SJSA1 (cell line): ENCODE data around the gene OTOGL. TPM values are rescaled to one million over a fixed set of nuclear protein-coding genes. Genes with fewer than 3 reads are reported as not detected.
A peak's percentile ranks its signal among the peaks of the same experiment; 100 is the strongest.
"Not testable (repeated sequence)": the region's sequence is repeated elsewhere in the genome, so short reads cannot be mapped to it uniquely, and the experiment has no call there.

Experiments used
- DNase-seq, 2 experiments: peaks; one replicate each; pipeline ENCODE4 v3.0.0-alpha.2; 2015 to 2020; ENCODE audit warnings: low spot score in 2 of 2, low read depth in 1 of 2
- H3K27ac ChIP-seq: fragments of 250-450 bp; sonication (Bioruptor Pico); 2 replicates; pipeline ENCODE4 v1.5.1; 2020; ENCODE audit warnings: mild to moderate bottlenecking, moderate library complexity
- H3K27me3 ChIP-seq: fragments of 250-450 bp; sonication (Bioruptor Pico); replicated peaks from 2 replicates; pipeline ENCODE4 v1.5.1; 2020; ENCODE audit warnings: mild to moderate bottlenecking, moderate library complexity
- H3K36me3 ChIP-seq: fragments of 250-450 bp; sonication (Bioruptor Pico); 2 replicates; pipeline ENCODE4 v1.5.1; 2020; ENCODE audit warnings: mild to moderate bottlenecking
- H3K4me1 ChIP-seq: fragments of 250-450 bp; sonication (Bioruptor Pico); replicated peaks from 2 replicates; pipeline ENCODE4 v1.6.1; 2021; ENCODE audit warnings: mild to moderate bottlenecking
- H3K4me3 ChIP-seq: fragments of 250-450 bp; sonication (Bioruptor Pico); 2 replicates; pipeline ENCODE4 v1.5.1; 2020; ENCODE audit warnings: mild to moderate bottlenecking
- H3K9me3 ChIP-seq: fragments of 250-450 bp; sonication (Bioruptor Pico); replicated peaks from 2 replicates; pipeline ENCODE4 v1.5.1; 2020; ENCODE audit warnings: mild to moderate bottlenecking
- total RNA-seq: library from RNA; depleted of rRNA; stranded (reverse); fragments of >200 nt; shearing (Covaris generic); gene quantifications from 2 replicates; pipeline ENCODE4 v1.2.3, GENCODE V29; 2014

Gene OTOGL
- total RNA-seq, 1 experiment from 2014 or later: 0.08 TPM

GRCh38 chr12:80234667-80235066, 135.3 kb downstream of the OTOGL start:
- DNase-seq: no peak
- Histone ChIP-seq H3K27ac (no peak overlapping the region), H3K36me3 (no peaks in the 10 kb centered on the region), H3K9me3 (no peaks in the 10 kb centered on the region), H3K4me1 (no peaks in the 10 kb centered on the region), H3K4me3 (no peak overlapping the region), H3K27me3 (no peaks in the 10 kb centered on the region)

- Histone ChIP-seq H3K36me3 (no peaks in the 10 kb centered on the region), H3K4me1 (no peaks in the 10 kb centered on the region), H3K27ac (no peak overlapping the region), H3K9me3 (no peaks in the 10 kb centered on the region), H3K27me3 (no peaks in the 10 kb centered on the region), H3K4me3 (no peak overlapping the region)
- no peak for DNase-seq
These were observed 136.6 kb downstream of the OTOGL start for GRCh38 chr12:80235944-80236343.

- no peak overlapping the region for H3K4me3 ChIP-seq
- H3K36me3 ChIP-seq: no peaks in the 10 kb centered on the region
- no peaks in the 10 kb centered on the region for H3K9me3 ChIP-seq
- H3K27ac ChIP-seq: no peak overlapping the region
- peaks cover 17% of the 10 kb centered on the region for H3K4me1 ChIP-seq
- no peaks in the 10 kb centered on the region for H3K27me3 ChIP-seq
- DNase-seq: no peak
These were observed 140.5 kb downstream of the OTOGL start for GRCh38 chr12:80239867-80240266.

- Histone ChIP-seq H3K4me1 (peaks cover 17% of the 10 kb centered on the region), H3K4me3 (no peak overlapping the region), H3K27me3 (no peaks in the 10 kb centered on the region), H3K36me3 (no peaks in the 10 kb centered on the region), H3K27ac (peak overlapping the region; percentile 34), H3K9me3 (no peaks in the 10 kb centered on the region)
- DNase-seq: peak in 1 of 2 experiments; percentile 15
These were observed 142.4 kb downstream of the OTOGL start for GRCh38 chr12:80241576-80242273.

GRCh38 chr12:80242321-80242720, 143.0 kb downstream of the OTOGL start:
- no peaks in the 10 kb centered on the region for H3K36me3 ChIP-seq
- H3K4me3 ChIP-seq: no peak overlapping the region
- no peaks in the 10 kb centered on the region for H3K9me3 ChIP-seq
- H3K27me3 ChIP-seq: no peaks in the 10 kb centered on the region
- peak overlapping the region; percentile 34; the same call in 1 of the 2 replicates for H3K27ac ChIP-seq
- no peak for DNase-seq
- H3K4me1 ChIP-seq: peaks cover 17% of the 10 kb centered on the region

GRCh38 chr12:80249581-80249980, 150.2 kb downstream of the OTOGL start:
- DNase-seq, H3K9me3 ChIP-seq, H3K27ac ChIP-seq, H3K4me1 ChIP-seq, H3K4me3 ChIP-seq, H3K27me3 ChIP-seq, H3K36me3 ChIP-seq: not testable (repeated sequence)

- Histone ChIP-seq H3K4me1 (no peaks in the 10 kb centered on the region), H3K27ac (no peak overlapping the region)
These were observed 158.6 kb downstream of the OTOGL start for GRCh38 chr12:80257920-80258319.

GRCh38 chr12:80260269-80260668, 160.9 kb downstream of the OTOGL start:
- Histone ChIP-seq H3K4me3 (no peak overlapping the region), H3K4me1 (no peaks in the 10 kb centered on the region), H3K27me3 (no peaks in the 10 kb centered on the region), H3K27ac (no peak overlapping the region), H3K36me3 (no peaks in the 10 kb centered on the region), H3K9me3 (no peaks in the 10 kb centered on the region)
- no peak for DNase-seq

More at GRCh38 chr12:80257920-80258319, 158.6 kb downstream of the OTOGL start:
- DNase-seq: no peak
- no peak overlapping the region for H3K4me3 ChIP-seq
- no peaks in the 10 kb centered on the region for H3K27me3 ChIP-seq
- H3K9me3 ChIP-seq: no peaks in the 10 kb centered on the region
- H3K36me3 ChIP-seq: no peaks in the 10 kb centered on the region

- Histone ChIP-seq H3K36me3 (no peaks in the 10 kb centered on the region), H3K27me3 (no peaks in the 10 kb centered on the region), H3K27ac (no peak overlapping the region), H3K9me3 (no peaks in the 10 kb centered on the region), H3K4me1 (no peaks in the 10 kb centered on the region), H3K4me3 (no peak overlapping the region)
- no peak for DNase-seq
These were observed 162.1 kb downstream of the OTOGL start for GRCh38 chr12:80261403-80261802.

- no peak for DNase-seq
- Histone ChIP-seq H3K27me3 (no peaks in the 10 kb centered on the region), H3K9me3 (no peaks in the 10 kb centered on the region)
These were observed 163.0 kb downstream of the OTOGL start for GRCh38 chr12:80262346-80262745.

GRCh38 chr12:80262771-80263170, 163.4 kb downstream of the OTOGL start:
- Histone ChIP-seq H3K36me3 (no peaks in the 10 kb centered on the region), H3K9me3 (no peaks in the 10 kb centered on the region), H3K27ac (no peak overlapping the region), H3K27me3 (no peaks in the 10 kb centered on the region), H3K4me3 (no peak overlapping the region), H3K4me1 (no peaks in the 10 kb centered on the region)
- no peak for DNase-seq

More at GRCh38 chr12:80262346-80262745, 163.0 kb downstream of the OTOGL start:
- Histone ChIP-seq H3K4me1 (no peaks in the 10 kb centered on the region), H3K4me3 (no peak overlapping the region), H3K27ac (no peak overlapping the region), H3K36me3 (no peaks in the 10 kb centered on the region)

GRCh38 chr12:80264386-80264785, 165.0 kb downstream of the OTOGL start:
- H3K27ac ChIP-seq: no peak overlapping the region
- peaks cover 12% of the 10 kb centered on the region for H3K4me1 ChIP-seq
- DNase-seq: no peak
- H3K9me3 ChIP-seq: no peaks in the 10 kb centered on the region
- H3K4me3 ChIP-seq: no peak overlapping the region
- H3K27me3 ChIP-seq: no peaks in the 10 kb centered on the region
- H3K36me3 ChIP-seq: no peaks in the 10 kb centered on the region

- no peak for DNase-seq
- Histone ChIP-seq H3K4me1 (peaks cover 17% of the 10 kb centered on the region), H3K27me3 (no peaks in the 10 kb centered on the region), H3K36me3 (no peaks in the 10 kb centered on the region), H3K27ac (no peak overlapping the region), H3K9me3 (no peaks in the 10 kb centered on the region), H3K4me3 (no peak overlapping the region)
These were observed 165.6 kb downstream of the OTOGL start for GRCh38 chr12:80264891-80265290.

GRCh38 chr12:80268924-80269749, 169.8 kb downstream of the OTOGL start:
- no peak overlapping the region for H3K4me3 ChIP-seq
- H3K4me1 ChIP-seq: peaks cover 20% of the 10 kb centered on the region
- H3K36me3 ChIP-seq: no peaks in the 10 kb centered on the region

More at GRCh38 chr12:80268924-80269749, 169.8 kb downstream of the OTOGL start:
- peak in 1 of 2 experiments; percentile 74 for DNase-seq
- Histone ChIP-seq H3K9me3 (no peaks in the 10 kb centered on the region), H3K27ac (peak overlapping the region; percentile 44), H3K27me3 (no peaks in the 10 kb centered on the region)
